H1 (cell line): ENCODE results near the gene CUEDC1. TPM values are rescaled to one million over a fixed set of nuclear protein-coding genes. Genes with fewer than 3 reads are reported as not detected.

Source experiments
- RAD21 ChIP-seq, 2 experiments: IDR thresholded peaks in 1 of 2; conservative IDR thresholded peaks in 1 of 2; 2 replicates each; pipeline ENCODE4 v1.6.1; 2011; ENCODE audit warnings: low read depth in 2 of 2, low read length in 2 of 2, improper control_type of control experiment in 1 of 2, inconsistent platforms in 1 of 2, mild to moderate bottlenecking in 1 of 2, moderate library complexity in 1 of 2
- SAP30 ChIP-seq: fragments of 300-600 bp; sonication (generic); IDR thresholded peaks from 2 replicates; pipeline ENCODE4 v1.7.1; 2012; ENCODE audit warnings: low read length, moderate library complexity, mild to moderate bottlenecking, inconsistent platforms; ENCODE audit not compliant: insufficient read depth, insufficient replicate concordance
- polyA plus RNA-seq, 7 experiments: library from polyadenylated mRNA; depleted of rRNA in 3 of 7; stranded (reverse) in 5 of 7; unstranded in 2 of 7; fragments of >200 nt in 5 of 7; fragments of 200-250 nt in 2 of 7; gene quantifications; 1 replicate in 5 of 7; 2 replicates in 1 of 7; 4 replicates in 1 of 7; pipeline versions ENCODE4 v1.2.1 to v1.2.3, GENCODE V29; 2011 to 2013; ENCODE audit warnings: missing spikeins in 2 of 7, mixed read lengths in 2 of 7
- total RNA-seq: library from RNA; stranded (reverse); fragmentation: NEBNext Ultra II Directional; extraction: Animal tissue kit (Norgen Biotek cat#: 25700); gene quantifications from 2 replicates; pipeline ENCODE4 v1.2.1, GENCODE V29; 2021

Gene CUEDC1
- total and polyA plus RNA-seq, 2 of the 8 experiments (the other 6 are each of a cell fraction or from before 2014, with no cell fraction given), result 4.0 to 10.7 TPM

DNA sequence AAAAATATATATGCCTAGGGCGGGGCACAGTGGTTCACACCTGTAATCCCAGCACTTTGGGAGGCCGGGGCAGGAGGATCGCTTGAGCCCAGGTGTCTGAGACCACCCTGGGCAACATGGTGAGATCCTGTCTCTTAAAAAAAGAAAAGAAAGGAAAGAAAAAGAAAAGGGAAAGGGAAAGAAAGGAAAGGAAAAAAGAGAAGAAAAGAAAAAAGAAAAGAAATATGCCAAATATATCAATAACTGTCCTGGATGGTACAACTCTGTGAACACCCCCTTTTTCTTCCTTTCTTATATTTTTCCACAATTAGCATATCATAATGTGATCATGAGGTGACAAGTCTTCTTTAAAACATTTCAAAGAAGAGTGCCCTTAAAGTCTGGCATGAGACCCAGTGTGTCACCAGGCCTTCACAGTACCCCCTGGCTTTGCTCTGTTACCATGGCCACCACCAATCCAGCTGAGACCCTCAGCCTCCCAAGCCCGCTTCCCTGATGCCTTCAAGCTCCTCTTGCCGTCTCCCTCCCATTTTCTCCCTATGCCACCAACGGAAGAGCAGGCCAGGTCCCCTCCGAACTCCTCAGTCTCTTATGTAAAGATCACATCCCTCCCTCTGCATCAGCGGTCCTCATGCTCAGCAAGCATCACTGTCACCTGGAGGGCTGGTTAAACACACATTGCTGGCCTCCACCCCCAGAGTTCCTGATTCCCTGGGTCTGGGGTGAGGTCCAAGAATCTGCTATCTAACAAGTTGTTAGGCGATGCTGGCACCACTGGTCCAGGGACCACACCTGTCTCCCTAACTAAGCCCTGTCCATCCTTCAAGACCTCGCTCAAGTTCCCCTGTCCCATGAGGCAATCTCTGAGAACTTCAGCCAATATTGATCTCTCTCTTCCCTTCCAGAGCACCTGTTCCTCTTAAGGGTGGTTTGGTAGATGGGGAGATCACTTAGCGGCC lies 44.5 kb downstream of the CUEDC1 start (continued):
- no peak for TF ChIP-seq RAD21 (IDR thresholded peaks at IDR 0.05 in 1 of 2, conservative IDR thresholded peaks at IDR 0.05 in 1 of 2; ENCODE audit: low read depth in 2 of 2, low read length in 2 of 2)
- no peak for TF ChIP-seq SAP30
- TF ChIP-seq, all 59 proteins: peak for 0
